Activated B cell treated with CpG ODN at 0.5 μM for 24 hours (primary cell): ENCODE data around the gene DNAJA3. TPM values are rescaled to one million over a fixed set of nuclear protein-coding genes. Genes with fewer than 3 reads are reported as not detected.

Source experiments
- ATAC-seq: fragments of 200-7000 bp; cut with Tn5 transposase; one replicate; pipeline ENCODE4 v1.10.0; 2021; ENCODE audit warnings: low read depth, mild to moderate bottlenecking, moderate library complexity
- CTCF ChIA-PET: fragments of 350-600 bp; sonication (Branson Sonifier 250); formaldehyde crosslinking; loops from one replicate; lab custom pipeline; 2021; ENCODE audit warnings: antibody characterized with exemption; lab: Charles Lee
- POLR2A ChIA-PET: fragments of 350-600 bp; sonication (Branson Sonifier 250); formaldehyde crosslinking; loops from one replicate; lab custom pipeline; 2021; ENCODE audit warnings: antibody characterized with exemption; lab: Charles Lee
- DNase-seq: peaks from one replicate; pipeline ENCODE4 v3.0.0; 2022
- H3K27ac Mint-ChIP-seq: one replicate; pipeline ENCODE4 v1.8.0; 2020; ENCODE audit warnings: mixed read lengths
- H3K27me3 Mint-ChIP-seq: one replicate; pipeline ENCODE4 v1.8.0; 2021; ENCODE audit warnings: mixed read lengths
- H3K36me3 Mint-ChIP-seq: one replicate; pipeline ENCODE4 v1.8.0; 2021; ENCODE audit warnings: low read depth, mixed read lengths
- H3K4me1 Mint-ChIP-seq: one replicate; pipeline ENCODE4 v1.8.0; 2021; ENCODE audit warnings: mixed read lengths
- H3K4me3 Mint-ChIP-seq: one replicate; pipeline ENCODE4 v1.8.0; 2020; ENCODE audit warnings: mild to moderate bottlenecking, mixed read lengths
- H3K9me3 Mint-ChIP-seq: one replicate; pipeline ENCODE4 v1.8.0; 2020; ENCODE audit warnings: mixed read lengths
- intact Hi-C: fragments of 100-400 bp; cut with micrococcal nuclease; formaldehyde crosslinking; loops from one replicate; pipeline ENCODE4 v1.15.1; 2024
- total RNA-seq: library from RNA; stranded (reverse); gene quantifications from 2 replicates; pipeline ENCODE4 v1.2.3, GENCODE V29; 2022
- TF ChIP-seq, protein P1 (sequence below): fragments of 200-600 bp; IDR thresholded peaks from one replicate; pipeline ENCODE4 v1.8.0; 2022; ENCODE audit warnings: antibody characterized with exemption, mild to moderate bottlenecking

Gene DNAJA3
- total RNA-seq, 1 donor from 2014 or later: 62.6 TPM

DNA sequence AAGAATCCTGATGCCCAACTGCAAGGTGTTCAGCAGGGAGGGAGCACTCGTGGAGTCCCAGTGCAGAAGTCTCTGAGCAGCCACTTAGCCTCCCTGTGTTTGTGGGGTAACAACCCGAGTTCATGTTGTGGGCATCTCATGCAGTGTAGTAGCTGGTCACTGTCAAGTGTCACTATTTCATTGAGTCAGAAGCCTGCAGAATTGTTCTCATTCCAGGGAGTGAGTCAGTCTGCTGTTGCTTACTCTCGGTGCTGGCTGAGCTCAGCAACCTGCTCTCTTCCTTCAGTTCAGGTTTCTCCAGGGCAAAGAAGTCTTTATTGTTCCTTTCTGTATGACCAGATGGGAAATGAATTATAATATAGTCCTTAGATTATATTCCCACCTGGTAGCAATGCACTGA is 74.6 kb downstream of the DNAJA3 start:
- TF ChIP-seq, protein P1, sequence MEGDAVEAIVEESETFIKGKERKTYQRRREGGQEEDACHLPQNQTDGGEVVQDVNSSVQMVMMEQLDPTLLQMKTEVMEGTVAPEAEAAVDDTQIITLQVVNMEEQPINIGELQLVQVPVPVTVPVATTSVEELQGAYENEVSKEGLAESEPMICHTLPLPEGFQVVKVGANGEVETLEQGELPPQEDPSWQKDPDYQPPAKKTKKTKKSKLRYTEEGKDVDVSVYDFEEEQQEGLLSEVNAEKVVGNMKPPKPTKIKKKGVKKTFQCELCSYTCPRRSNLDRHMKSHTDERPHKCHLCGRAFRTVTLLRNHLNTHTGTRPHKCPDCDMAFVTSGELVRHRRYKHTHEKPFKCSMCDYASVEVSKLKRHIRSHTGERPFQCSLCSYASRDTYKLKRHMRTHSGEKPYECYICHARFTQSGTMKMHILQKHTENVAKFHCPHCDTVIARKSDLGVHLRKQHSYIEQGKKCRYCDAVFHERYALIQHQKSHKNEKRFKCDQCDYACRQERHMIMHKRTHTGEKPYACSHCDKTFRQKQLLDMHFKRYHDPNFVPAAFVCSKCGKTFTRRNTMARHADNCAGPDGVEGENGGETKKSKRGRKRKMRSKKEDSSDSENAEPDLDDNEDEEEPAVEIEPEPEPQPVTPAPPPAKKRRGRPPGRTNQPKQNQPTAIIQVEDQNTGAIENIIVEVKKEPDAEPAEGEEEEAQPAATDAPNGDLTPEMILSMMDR: no peak
- POLR2A ChIA-PET: interaction anchor here (1.5 kb wide), 1 partner anchor 24 kb away, joined by 8 read pairs; the partner anchor contains the start of gene HMOX2
- intact Hi-C loops: no loop called here
- peaks cover 31% of the 10 kb centered on the region for H3K4me1 Mint-ChIP-seq
- no peak overlapping the region for H3K27ac Mint-ChIP-seq
- H3K27me3 Mint-ChIP-seq: no peaks in the 10 kb centered on the region
- CTCF ChIA-PET: interaction anchor here (0.7 to 1.2 kb wide), 2 partner anchors 67 to 97 kb away, joined by 3 read pairs; no protein-coding TSS in a partner anchor
- no peak for ATAC-seq
- H3K9me3 Mint-ChIP-seq: no peaks in the 10 kb centered on the region
- peaks cover 13% of the 10 kb centered on the region for H3K36me3 Mint-ChIP-seq
- H3K4me3 Mint-ChIP-seq: no peak overlapping the region
- DNase-seq: no peak

DNA sequence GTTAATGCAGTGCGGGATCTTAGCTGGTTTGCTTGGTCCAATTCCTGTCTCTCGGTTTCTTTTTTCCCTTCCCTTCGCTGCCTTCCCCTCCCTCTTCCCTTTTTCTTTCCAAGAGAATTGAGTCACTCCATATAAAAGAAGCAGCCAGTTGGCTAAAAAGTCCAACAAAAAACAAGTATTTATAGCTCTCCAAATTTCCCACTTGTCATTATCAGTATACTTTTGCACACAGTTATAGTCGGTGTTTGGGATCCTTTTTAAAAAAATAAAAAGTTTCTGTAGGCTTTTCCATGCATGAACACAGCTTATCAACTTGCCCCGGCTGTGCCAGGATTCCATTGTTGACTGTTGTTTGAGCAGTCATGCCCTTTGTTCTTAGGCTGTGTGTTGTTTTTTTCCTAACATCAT is 75.4 kb downstream of the DNAJA3 start:
- no peaks in the 10 kb centered on the region for H3K9me3 Mint-ChIP-seq
- no peak for ATAC-seq
- TF ChIP-seq, protein P1: no peak
- ChIA-PET POLR2A (interaction anchor here (1.5 kb wide), 1 partner anchor 24 kb away, joined by 8 read pairs; the partner anchor contains the start of gene HMOX2), CTCF (interaction anchor here (1.2 kb wide), 1 partner anchor 98 kb away, joined by 3 read pairs; no protein-coding TSS in a partner anchor)
- peaks cover 13% of the 10 kb centered on the region for H3K36me3 Mint-ChIP-seq
- H3K27ac Mint-ChIP-seq: no peak overlapping the region
- no peak overlapping the region for H3K4me3 Mint-ChIP-seq
- DNase-seq: no peak
- intact Hi-C loops: no loop called here
- no peaks in the 10 kb centered on the region for H3K27me3 Mint-ChIP-seq
- H3K4me1 Mint-ChIP-seq: peaks cover 39% of the 10 kb centered on the region

DNA sequence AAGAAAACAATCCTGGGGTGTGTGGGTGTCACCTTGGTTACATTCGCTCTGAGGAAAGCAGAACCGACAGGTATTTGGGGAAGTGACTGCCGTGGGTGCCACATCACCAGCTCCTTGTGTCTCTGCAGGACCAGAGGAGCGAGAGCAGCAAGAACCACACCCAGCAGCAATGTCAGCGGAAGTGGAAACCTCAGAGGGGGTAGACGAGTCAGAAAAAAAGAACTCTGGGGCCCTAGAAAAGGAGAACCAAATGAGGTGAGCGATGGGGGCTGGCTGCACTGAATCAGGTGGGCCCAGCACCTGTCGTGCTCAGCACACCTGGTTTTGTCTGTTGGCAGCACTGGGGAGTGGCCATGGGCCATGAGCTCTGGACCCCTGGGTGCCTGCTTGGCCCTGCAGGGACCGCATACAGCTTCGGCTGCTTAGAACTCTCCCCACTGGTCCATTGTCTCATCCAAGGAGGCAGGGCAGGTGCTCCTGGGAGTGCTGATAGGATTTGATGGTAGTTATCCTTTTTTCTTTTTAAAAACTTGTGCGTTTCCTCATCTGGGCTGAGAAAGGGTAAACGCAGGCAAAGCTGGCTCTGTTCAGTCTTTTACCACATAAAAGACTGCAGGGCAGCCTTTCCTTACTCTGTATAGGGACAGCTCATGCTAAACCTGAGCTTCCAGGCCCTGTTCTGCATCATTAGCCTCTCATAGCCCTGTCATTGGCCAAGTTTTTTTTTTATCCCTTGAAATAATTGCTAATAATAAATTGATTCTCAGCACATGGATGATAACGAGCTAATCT is 79.9 kb downstream of the DNAJA3 start:
- Mint-ChIP-seq H3K27ac (peak overlapping the region; percentile 93), H3K36me3 (peaks cover 30% of the 10 kb centered on the region), H3K9me3 (no peaks in the 10 kb centered on the region), H3K4me3 (peak overlapping the region; percentile 29), H3K27me3 (no peaks in the 10 kb centered on the region), H3K4me1 (peaks cover 42% of the 10 kb centered on the region)
- ATAC-seq: peak; percentile 95
- DNase-seq: peak; percentile 63
- intact Hi-C loops: loop anchor here (1.0 to 5.0 kb wide), 10 partner anchors 29 to 587 kb away; partner anchors contain the start of genes CDIP1, GLYR1, HMOX2 and MGRN1
- TF ChIP-seq, protein P1: no peak
- POLR2A ChIA-PET: interaction anchor here (0.5 to 3.4 kb wide), 17 partner anchors 11 to 528 kb away, joined by 3 to 23 read pairs (median 4); partner anchors contain the start of genes CDIP1, CORO7, HMOX2 and MGRN1
- CTCF ChIA-PET: interaction anchor here (0.6 to 5.2 kb wide), 17 partner anchors 9 to 450 kb away, joined by 3 to 116 read pairs (median 5); partner anchors contain the start of genes ANKS3, CDIP1, DNAAF8 and HMOX2

Other genes starting within 250 kb of the DNAJA3 start
- not detected in 2 replicates for gene SRL, start 183.8 kb upstream of the DNAJA3 start, total RNA-seq
- gene TFAP4, start 152.8 kb upstream of the DNAJA3 start, total RNA-seq: 16.7 and 18.1 TPM in 2 replicates
- not detected in 2 replicates for gene GLIS2, start 109.8 kb upstream of the DNAJA3 start, total RNA-seq
- gene PAM16, start 74.5 kb upstream of the DNAJA3 start, total RNA-seq: 42.4 and 58.1 TPM in 2 replicates
- gene VASN, start 54.0 kb upstream of the DNAJA3 start, total RNA-seq: 0.11 and 0.15 TPM in 2 replicates
- 74.6 and 86.6 TPM in 2 replicates for gene CORO7, start 9.3 kb upstream of the DNAJA3 start, total RNA-seq
- 30.0 and 42.4 TPM in 2 replicates for gene NMRAL1, start 48.8 kb downstream of the DNAJA3 start, total RNA-seq
- gene HMOX2, start 50.5 kb downstream of the DNAJA3 start, total RNA-seq: 30.8 and 32.1 TPM in 2 replicates
- gene CDIP1, start 112.9 kb downstream of the DNAJA3 start, total RNA-seq: 12.5 and 12.9 TPM in 2 replicates
- 0.13 and 0.15 TPM in 2 replicates for gene C16orf96, start 130.5 kb downstream of the DNAJA3 start, total RNA-seq
- gene UBALD1, start 189.0 kb downstream of the DNAJA3 start, total RNA-seq: 17.2 and 23.4 TPM in 2 replicates
- 69.6 and 88.6 TPM in 2 replicates for gene MGRN1, start 199.0 kb downstream of the DNAJA3 start, total RNA-seq